ENCODE measurements around the gene FBLN1.

FBLN1 gene

DNA sequence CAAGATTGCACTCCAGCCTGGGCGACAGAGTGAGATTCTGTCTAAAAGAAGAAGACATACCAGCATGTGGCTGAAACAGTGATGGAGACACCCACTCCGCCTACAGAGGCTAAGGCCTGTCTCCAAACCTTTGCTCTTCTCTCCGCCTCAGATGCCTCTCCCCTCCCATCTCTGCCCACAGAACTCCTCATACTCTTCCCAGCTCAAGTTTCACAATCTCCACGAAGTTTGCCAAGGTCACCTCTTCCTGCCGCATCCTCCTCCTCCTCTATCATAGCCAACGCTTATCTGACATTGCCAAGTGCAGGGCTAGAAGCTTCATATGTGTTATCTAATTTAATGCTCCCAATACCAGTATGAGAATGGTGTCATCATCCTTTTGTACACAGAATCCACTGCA is 25.9 kb upstream of the FBLN1 start:
- TF ChIP-seq, protein P1, sequence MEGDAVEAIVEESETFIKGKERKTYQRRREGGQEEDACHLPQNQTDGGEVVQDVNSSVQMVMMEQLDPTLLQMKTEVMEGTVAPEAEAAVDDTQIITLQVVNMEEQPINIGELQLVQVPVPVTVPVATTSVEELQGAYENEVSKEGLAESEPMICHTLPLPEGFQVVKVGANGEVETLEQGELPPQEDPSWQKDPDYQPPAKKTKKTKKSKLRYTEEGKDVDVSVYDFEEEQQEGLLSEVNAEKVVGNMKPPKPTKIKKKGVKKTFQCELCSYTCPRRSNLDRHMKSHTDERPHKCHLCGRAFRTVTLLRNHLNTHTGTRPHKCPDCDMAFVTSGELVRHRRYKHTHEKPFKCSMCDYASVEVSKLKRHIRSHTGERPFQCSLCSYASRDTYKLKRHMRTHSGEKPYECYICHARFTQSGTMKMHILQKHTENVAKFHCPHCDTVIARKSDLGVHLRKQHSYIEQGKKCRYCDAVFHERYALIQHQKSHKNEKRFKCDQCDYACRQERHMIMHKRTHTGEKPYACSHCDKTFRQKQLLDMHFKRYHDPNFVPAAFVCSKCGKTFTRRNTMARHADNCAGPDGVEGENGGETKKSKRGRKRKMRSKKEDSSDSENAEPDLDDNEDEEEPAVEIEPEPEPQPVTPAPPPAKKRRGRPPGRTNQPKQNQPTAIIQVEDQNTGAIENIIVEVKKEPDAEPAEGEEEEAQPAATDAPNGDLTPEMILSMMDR (IDR thresholded peaks at IDR 0.05; ENCODE audit: insufficient read depth, missing control alignments) = no peak
- FAIRE-seq (no peak), DNase-seq (ENCODE audit: insufficient read length, low spot score) (no peak)

DNA sequence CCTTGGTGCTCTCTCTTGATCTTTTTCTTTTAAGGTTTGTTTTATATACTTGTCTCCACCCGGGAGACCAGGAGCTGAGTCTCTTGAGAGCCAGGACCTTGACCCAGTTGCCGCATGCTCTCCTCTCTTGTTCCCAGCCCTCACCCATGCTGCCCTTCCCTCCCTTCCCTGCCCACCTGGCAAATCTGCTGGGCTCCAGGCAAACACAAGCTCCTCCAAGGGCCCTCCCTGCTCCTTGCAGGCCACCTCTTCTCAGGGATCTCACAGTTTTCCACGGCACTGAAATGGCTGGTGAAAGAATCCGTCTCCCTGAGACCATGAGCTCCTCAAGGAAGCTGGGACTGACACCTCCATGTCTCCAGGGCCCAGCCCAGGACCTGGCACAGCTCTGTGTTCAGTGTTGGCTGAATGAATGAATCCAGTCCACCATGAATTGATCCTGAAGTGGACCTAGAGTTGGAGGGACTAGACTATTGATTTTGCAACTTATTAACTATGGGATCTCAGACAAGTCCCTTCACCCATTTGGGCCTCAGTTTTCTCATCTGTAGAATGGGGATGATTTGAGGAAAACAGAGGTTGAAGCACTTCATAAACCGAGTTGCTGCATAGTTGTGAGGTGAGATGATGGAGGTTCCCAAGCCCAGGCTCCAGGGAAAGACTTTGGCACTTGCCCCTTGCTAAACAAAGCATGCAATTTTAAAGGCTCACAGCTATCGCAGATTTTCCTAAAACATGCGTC is 25.1 kb upstream of the FBLN1 start:
- no peak for DNase-seq (ENCODE audit: insufficient read length, low spot score)
- no peak for FAIRE-seq
- TF ChIP-seq, protein P1 (IDR thresholded peaks at IDR 0.05; ENCODE audit: insufficient read depth, missing control alignments) = no peak

DNA sequence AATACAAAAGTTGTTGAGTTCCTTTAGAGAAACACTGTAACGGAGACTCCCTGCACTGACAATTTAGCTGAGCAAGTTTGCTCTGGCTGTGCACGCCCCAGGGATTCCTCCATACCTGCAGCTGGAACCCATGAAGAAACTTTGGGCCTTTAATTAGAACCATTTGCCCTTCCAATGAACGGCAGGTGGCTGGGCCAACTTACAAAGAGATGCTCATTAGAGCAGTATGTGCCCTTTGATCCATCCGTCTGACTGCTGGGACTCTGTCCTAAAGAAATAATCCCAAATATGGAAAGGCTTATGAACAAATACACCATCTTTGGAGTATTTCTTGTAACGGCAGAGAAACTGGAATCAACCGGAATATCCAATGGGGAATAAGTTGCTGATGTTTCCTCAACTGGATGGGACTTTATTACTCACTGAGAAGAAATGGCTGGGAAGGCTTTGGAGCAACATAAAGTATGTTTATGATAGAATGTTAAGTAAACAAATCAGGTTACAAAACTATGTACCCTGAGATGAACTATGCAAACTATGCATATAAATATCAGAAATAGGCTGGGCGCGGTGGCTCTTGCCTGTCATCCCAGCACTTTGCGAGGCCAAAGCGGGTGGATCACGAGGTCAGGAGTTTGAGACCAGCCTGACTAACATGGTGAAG is 24.4 kb upstream of the FBLN1 start:
- DNase-seq (ENCODE audit: insufficient read length, low spot score) (no peak), FAIRE-seq (no peak)
- TF ChIP-seq, protein P1 (IDR thresholded peaks at IDR 0.05; ENCODE audit: insufficient read depth, missing control alignments) = no peak

DNA sequence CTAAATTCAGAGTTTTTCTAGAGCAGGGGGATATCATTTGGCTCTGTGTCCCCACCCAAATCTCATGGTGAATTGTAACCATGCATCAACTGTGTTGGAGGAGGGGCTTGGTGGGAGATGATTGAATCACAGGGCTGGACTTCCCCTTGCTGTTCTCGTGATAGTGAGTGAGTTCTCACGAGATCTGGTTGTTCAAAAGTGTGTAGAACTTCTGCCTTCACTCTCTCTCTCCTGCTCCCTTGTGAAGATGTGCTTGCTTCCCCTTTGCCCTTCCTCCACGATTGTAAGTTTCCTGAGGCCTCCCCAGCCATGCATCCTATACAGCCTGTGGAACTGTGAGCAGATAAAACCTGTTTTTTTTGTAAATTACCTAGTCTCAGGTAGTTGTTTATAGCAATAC is 22.0 kb upstream of the FBLN1 start:
- DNase-seq (ENCODE audit: insufficient read length, low spot score) (no peak), FAIRE-seq (no peak)
- TF ChIP-seq, protein P1 (IDR thresholded peaks at IDR 0.05; ENCODE audit: insufficient read depth, missing control alignments) = no peak

DNA sequence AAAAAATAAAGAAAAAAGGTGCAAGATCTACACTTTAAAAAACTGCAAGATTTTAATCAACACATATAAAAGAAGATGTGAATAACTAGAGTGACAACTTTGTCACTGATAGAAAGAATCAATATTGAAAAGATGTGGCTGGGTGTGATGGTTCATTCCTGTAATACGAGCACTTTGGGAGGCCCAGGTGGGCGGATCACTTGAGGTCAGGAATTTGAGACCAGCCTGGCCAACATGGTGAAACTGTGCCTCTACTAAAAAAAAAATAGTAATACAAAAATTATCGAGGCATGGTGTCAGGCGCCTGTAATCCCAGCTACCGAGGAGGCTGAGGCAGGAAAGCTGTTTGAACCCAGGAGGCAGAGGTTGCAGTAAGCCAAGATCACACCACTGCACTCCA is 21.0 kb upstream of the FBLN1 start:
- FAIRE-seq (no peak), DNase-seq (ENCODE audit: insufficient read length, low spot score) (no peak)
- TF ChIP-seq, protein P1 (IDR thresholded peaks at IDR 0.05; ENCODE audit: insufficient read depth, missing control alignments) = no peak

DNA sequence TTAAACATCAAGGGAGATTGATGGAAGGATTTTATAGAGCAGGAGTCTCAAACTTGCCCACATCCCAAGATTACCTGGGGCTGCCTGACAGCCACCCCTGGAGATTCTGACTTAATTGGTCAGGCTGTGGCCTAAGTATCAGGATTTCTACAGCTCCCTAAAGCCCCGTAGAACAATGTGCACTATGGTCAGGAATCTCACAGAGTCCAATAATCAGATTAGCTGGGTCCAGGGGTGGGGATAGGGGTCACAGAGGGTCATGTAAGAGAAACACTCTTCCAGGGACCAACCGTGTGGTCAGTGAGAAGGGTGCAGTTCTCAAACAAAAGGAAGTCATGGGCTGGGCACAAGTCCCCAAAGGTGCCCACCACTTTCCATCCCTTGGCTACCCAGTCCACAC is 20.5 kb upstream of the FBLN1 start:
- DNase-seq (ENCODE audit: insufficient read length, low spot score) = no peak
- no peak for FAIRE-seq
- TF ChIP-seq, protein P1 (IDR thresholded peaks at IDR 0.05; ENCODE audit: insufficient read depth, missing control alignments) = no peak

DNA sequence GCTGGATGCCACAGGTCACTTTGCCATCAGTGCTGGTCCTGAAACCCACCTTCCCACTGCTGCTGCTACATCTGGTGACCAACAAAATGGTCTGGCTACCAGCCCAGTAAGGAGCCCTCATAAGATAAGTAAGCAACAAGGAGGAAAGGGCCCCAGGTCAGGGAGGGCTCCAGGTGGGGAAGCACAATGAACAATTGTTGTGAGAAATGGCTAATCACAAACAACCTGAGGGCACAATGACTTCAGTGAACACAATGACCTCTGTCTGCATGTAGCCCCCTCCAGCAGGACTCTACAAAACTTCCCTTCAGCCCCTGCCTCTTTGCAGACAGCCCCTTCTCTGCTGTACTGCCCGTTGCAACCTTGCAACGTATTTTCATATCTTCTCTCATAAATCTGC is 19.4 kb upstream of the FBLN1 start:
- TF ChIP-seq, protein P1 (IDR thresholded peaks at IDR 0.05; ENCODE audit: insufficient read depth, missing control alignments) = no peak
- FAIRE-seq (no peak), DNase-seq (ENCODE audit: insufficient read length, low spot score) (no peak)
